Kidney (tissue), 14 donors: ENCODE measurements around the gene C1GALT1. TPM values are rescaled to one million over a fixed set of nuclear protein-coding genes. Genes with fewer than 3 reads are reported as not detected.

ENCODE experiments used
- DNase-seq, 5 donors: peaks; one replicate each; pipeline ENCODE4 v3.0.0-alpha.2; 2013 to 2020
- FAIRE-seq: peaks from 2 replicates; lab custom pipeline; 2012; peaks lifted over from hg19 to GRCh38; lab: Jason Lieb, UNC
- H3K27ac ChIP-seq, 2 donors: one replicate each; pipeline ENCODE4 v1.7.0; 2013; ENCODE audit warnings: low read depth in 2 of 2, low read length in 2 of 2, inconsistent platforms in 1 of 2
- H3K27me3 ChIP-seq: one replicate; pipeline ENCODE4 v1.7.1; 2013; ENCODE audit warnings: low read length, inconsistent platforms; ENCODE audit not compliant: control insufficient read depth, insufficient read depth
- H3K36me3 ChIP-seq, 3 donors: one replicate each; pipeline versions ENCODE4 v1.7.0 to v1.7.1; 2013; ENCODE audit warnings: low read length in 3 of 3, control low read depth in 1 of 3, inconsistent platforms in 1 of 3; ENCODE audit not compliant: insufficient read depth in 3 of 3, control insufficient read depth in 2 of 3
- H3K4me1 ChIP-seq, 3 donors: one replicate each; pipeline versions ENCODE4 v1.7.0 to v1.7.1; 2013; ENCODE audit warnings: low read length in 3 of 3, inconsistent platforms in 1 of 3, low read depth in 1 of 3; ENCODE audit not compliant: control insufficient read depth in 2 of 3, insufficient read depth in 2 of 3
- H3K4me3 ChIP-seq, 3 donors: one replicate each; pipeline versions ENCODE4 v1.7.0 to v1.8.1; 2013; ENCODE audit warnings: low read length in 3 of 3, control low read depth in 1 of 3, inconsistent platforms in 1 of 3
- H3K9ac ChIP-seq, 3 donors: one replicate each; pipeline versions ENCODE4 v1.7.0 to v1.7.1; 2013; ENCODE audit warnings: low read length in 3 of 3, control low read depth in 1 of 3, inconsistent platforms in 1 of 3
- H3K9me3 ChIP-seq, 3 donors: one replicate each; pipeline versions ENCODE4 v1.7.0 to v1.7.1; 2013; ENCODE audit warnings: low read length in 3 of 3, control low read depth in 1 of 3, inconsistent platforms in 1 of 3; ENCODE audit not compliant: control insufficient read depth in 2 of 3, insufficient read depth in 1 of 3
- intact Hi-C: fragments of 100-400 bp; cut with DNase I; formaldehyde crosslinking; loops from one replicate; pipeline ENCODE4 v1.11.1; 2022
- polyA plus RNA-seq: library from polyadenylated mRNA; stranded (reverse); fragments of 350-450 nt; fragmentation: Illumina TruSeq; extraction: RNeasy Lipid Tissue Mini Kit (QIAGEN cat#74804); gene quantifications from one replicate; pipeline ENCODE4 v1.2.3, GENCODE V29; 2014; ENCODE audit warnings: low read depth, low replicate concordance; ENCODE audit not compliant: insufficient read depth
- total RNA-seq: library from RNA; stranded (reverse); fragmentation: NEBNext Ultra II Directional; extraction: Animal tissue kit (Norgen Biotek cat#: 25700); gene quantifications from one replicate; pipeline ENCODE4 v1.2.1, GENCODE V29; 2021
- TF ChIP-seq, protein P1 (sequence below): IDR thresholded peaks from 3 replicates; pipeline ENCODE4 v1.5.1; 2012; ENCODE audit warnings: mild to moderate bottlenecking, moderate library complexity, borderline replicate concordance; ENCODE audit not compliant: insufficient read depth; ENCODE audit errors: extremely low read depth
- donor health status: control.
- donor health status: control.
- donor health status: control.
- donor health status: control.
- donor health status: control.
- donor health status: DM: yes; HTN: yes; CAD: no.
- donor health status: Normal renal cell carcinoma (clear cell type).

The C1GALT1 gene
- total and polyA plus RNA-seq, 2 donors from 2014 or later = 16.0 to 43.0 TPM

DNA sequence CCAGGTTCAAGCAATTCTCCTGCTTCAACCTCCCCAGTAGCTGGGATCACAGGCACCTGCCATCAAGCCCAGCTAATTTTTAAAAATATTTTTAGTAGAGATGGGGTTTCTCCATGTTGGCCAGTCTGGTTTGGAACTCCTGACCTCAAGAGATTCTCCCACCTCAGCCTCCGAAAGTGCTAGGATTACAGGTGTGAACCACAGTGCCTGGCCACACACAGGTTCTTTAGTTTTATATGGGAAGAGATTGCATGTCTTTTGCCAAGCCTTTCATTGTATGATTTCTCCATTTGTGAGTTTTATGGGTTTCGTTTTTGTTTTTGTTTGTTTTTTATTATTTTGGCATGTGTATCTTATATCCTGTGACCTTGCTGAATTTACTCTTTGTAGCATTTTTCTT lies 40.9 kb downstream of the C1GALT1 start:
- Histone ChIP-seq H3K9me3 (no peaks in the 10 kb centered on the region), H3K9ac (no peak overlapping the region), H3K36me3 (no peaks in the 10 kb centered on the region), H3K27ac (no peak overlapping the region), H3K4me1 (peaks cover 0 to 6% (median 0%) of the 10 kb centered on the region in 3 donors), H3K4me3 (no peak overlapping the region), H3K27me3 (no peaks in the 10 kb centered on the region)
- TF ChIP-seq, protein P1, sequence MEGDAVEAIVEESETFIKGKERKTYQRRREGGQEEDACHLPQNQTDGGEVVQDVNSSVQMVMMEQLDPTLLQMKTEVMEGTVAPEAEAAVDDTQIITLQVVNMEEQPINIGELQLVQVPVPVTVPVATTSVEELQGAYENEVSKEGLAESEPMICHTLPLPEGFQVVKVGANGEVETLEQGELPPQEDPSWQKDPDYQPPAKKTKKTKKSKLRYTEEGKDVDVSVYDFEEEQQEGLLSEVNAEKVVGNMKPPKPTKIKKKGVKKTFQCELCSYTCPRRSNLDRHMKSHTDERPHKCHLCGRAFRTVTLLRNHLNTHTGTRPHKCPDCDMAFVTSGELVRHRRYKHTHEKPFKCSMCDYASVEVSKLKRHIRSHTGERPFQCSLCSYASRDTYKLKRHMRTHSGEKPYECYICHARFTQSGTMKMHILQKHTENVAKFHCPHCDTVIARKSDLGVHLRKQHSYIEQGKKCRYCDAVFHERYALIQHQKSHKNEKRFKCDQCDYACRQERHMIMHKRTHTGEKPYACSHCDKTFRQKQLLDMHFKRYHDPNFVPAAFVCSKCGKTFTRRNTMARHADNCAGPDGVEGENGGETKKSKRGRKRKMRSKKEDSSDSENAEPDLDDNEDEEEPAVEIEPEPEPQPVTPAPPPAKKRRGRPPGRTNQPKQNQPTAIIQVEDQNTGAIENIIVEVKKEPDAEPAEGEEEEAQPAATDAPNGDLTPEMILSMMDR = no peak
- FAIRE-seq (no peak), DNase-seq (no peak)
- intact Hi-C loops = no loop called here

DNA sequence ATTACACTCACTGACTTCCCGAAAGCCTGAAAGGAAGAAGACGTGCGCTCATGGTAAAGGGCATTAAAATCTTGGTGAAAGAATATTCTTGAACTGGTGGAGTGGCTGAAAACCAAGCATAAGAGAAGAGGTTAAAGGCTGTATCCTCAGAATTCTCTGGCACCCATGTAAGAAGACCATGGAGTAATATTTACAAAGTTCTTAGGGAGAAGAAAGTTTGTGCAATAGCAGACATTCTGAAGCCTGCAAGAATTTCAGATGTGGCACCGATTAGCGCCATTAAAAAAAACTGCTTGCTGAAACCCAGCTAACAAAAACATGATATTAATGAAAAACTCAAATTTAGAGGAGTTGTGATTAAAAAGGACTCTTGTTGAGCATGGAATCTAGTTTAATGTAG lies 44.1 kb downstream of the C1GALT1 start:
- Histone ChIP-seq H3K36me3 (no peaks in the 10 kb centered on the region), H3K4me3 (no peak overlapping the region), H3K9me3 (peaks cover 0 to 5% (median 0%) of the 10 kb centered on the region in 3 donors), H3K4me1 (peaks cover 0 to 5% (median 0%) of the 10 kb centered on the region in 3 donors), H3K27ac (no peak overlapping the region), H3K27me3 (no peaks in the 10 kb centered on the region), H3K9ac (no peak overlapping the region)
- intact Hi-C loops = no loop called here
- no peak for FAIRE-seq
- no peak for DNase-seq
- TF ChIP-seq, protein P1 = no peak

DNA sequence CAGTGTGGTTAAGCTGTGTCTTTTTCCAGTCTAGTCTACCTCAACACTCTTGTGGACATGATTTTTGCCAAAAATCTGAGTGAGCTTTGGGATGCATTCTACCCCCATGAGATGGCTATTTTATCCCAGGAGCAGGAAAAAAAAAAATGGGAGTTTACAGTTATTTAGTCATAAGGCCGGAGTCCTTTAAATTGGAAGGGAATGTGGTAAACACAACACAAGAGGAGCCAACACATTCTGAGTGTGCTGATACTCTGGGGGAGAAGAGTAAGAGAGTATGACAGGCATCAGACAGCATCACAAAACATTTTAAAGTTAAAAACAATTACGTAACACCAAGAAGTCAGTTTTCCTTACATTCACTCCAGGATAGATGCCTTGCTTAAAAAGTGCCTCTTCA lies 46.1 kb downstream of the C1GALT1 start:
- intact Hi-C loops = no loop called here
- no peak overlapping the region for H3K9ac ChIP-seq
- H3K9me3 ChIP-seq = peaks cover 0 to 10% (median 0%) of the 10 kb centered on the region in 3 donors
- no peaks in the 10 kb centered on the region for H3K27me3 ChIP-seq
- no peak for DNase-seq
- no peaks in the 10 kb centered on the region for H3K36me3 ChIP-seq
- H3K4me1 ChIP-seq = no peaks in the 10 kb centered on the region
- no peak for FAIRE-seq
- no peak overlapping the region for H3K27ac ChIP-seq
- TF ChIP-seq, protein P1 = no peak
- H3K4me3 ChIP-seq = no peak overlapping the region

DNA sequence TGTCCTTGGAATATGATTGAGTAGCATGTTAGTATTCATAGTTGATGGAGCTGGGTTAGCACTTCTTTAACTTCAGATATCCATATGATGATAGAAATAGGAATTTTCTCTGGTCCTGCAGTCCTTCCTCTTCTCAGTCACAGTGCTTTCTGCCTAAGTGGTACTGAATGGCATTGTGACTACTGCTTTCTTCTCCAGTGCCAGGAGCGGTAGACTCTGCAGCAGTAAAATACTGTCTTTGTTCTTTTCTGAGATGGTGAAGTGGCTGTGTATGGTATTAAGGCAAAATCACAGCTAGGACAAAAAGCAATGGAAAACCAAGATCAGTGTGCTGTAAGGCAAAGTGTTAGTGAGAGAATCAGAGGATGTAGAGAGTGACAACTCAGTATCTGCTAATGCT lies 46.6 kb downstream of the C1GALT1 start:
- no peak overlapping the region for H3K9ac ChIP-seq
- H3K9me3 ChIP-seq = peaks cover 0 to 10% (median 0%) of the 10 kb centered on the region in 3 donors
- no peaks in the 10 kb centered on the region for H3K27me3 ChIP-seq
- no peak overlapping the region for H3K27ac ChIP-seq
- no peaks in the 10 kb centered on the region for H3K4me1 ChIP-seq
- intact Hi-C loops = no loop called here
- FAIRE-seq (no peak), DNase-seq (no peak)
- TF ChIP-seq, protein P1 = no peak
- H3K4me3 ChIP-seq = no peak overlapping the region
- H3K36me3 ChIP-seq = no peaks in the 10 kb centered on the region
